ENCODE measurements around the gene FBLL1. TPM values are rescaled to one million over a fixed set of nuclear protein-coding genes. Genes with fewer than 3 reads are reported as not detected.
A peak's percentile ranks its signal among the peaks of the same experiment; 100 is the strongest.

FBLL1 gene
- total and polyA plus RNA-seq, 9 of the 15 experiments (the other 6 are each of a cell fraction or from before 2014, with no cell fraction given): not detected

GRCh38 chr5:168579488-168580226 lies 50.6 kb downstream of the FBLL1 start:
- Histone ChIP-seq H3K4me1 (replicated peaks in 1 of 2; ENCODE audit: control insufficient read depth in 2 of 2, insufficient read depth in 2 of 2, low read length in 2 of 2) (peaks cover 23 to 26% of the 10 kb centered on the region in 2 experiments; a peak in 4 of 5 replicates), H4K20me1 (replicated peaks; ENCODE audit: control insufficient read depth, insufficient read depth, low read length) (peaks cover 2% of the 10 kb centered on the region; the same call in 1 of the 2 replicates), H3K4me3 (peak overlapping the region; percentile 95), H3K27ac (ENCODE audit: extremely low read depth, low read depth, low read length) (peak overlapping the region; percentile 95), H3K36me3 (ENCODE audit: control insufficient read depth, insufficient read depth, low read length) (peaks cover 19% of the 10 kb centered on the region; the same call in 2 of the 3 replicates), H3K4me2 (ENCODE audit: insufficient read depth, low read length) (peak overlapping the region; percentile 88), H3K9ac (ENCODE audit: insufficient read depth in 1 of 2, low read depth in 2 of 2, low read length in 2 of 2) (peak overlapping the region; percentile 89 to 95), H2AFZ (ENCODE audit: low read depth, low read length) (peak overlapping the region; percentile 84), H3K79me2 (ENCODE audit: control insufficient read depth, insufficient read depth, low read length) (peaks cover 48% of the 10 kb centered on the region), H3K9me3 (replicated peaks; ENCODE audit: control insufficient read depth, insufficient read depth, low read depth, low read length) (no peaks in the 10 kb centered on the region), H3K9me1 (ENCODE audit: control insufficient read depth, insufficient read depth, low read length) (no peaks in the 10 kb centered on the region), H3K27me3 (ENCODE audit: control insufficient read depth in 2 of 2, insufficient read depth in 2 of 2, low read length in 2 of 2) (no peaks in the 10 kb centered on the region)
- POLR2A ChIA-PET: interaction anchor here (1.0 to 1.7 kb wide), 2 partner anchors 12 to 43 kb away, joined by 3 to 6 read pairs; no protein-coding TSS in a partner anchor
- intact Hi-C loops (cut with micrococcal nuclease): loop anchor here (5.0 kb wide), 2 partner anchors 92 to 1003 kb away; partner anchors contain the start of genes RARS1 and SPDL1
- WGBS (ENCODE audit: insufficient coverage, low coverage, missing lambda C conversion rate): 2% methylated on average over 30 of the region's 52 CpGs
- CTCF ChIA-PET (ENCODE audit: low intra/inter-chr PET ratio): no interaction called here
- no TSS peak for BruUV-seq (replicated peaks)
- in situ Hi-C loops (cut with MboI): no loop called here
- DNase-seq (ENCODE audit: extremely low read depth in 1 of 4, low spot score in 3 of 4): peak; percentile 93 to 98 (median 95)
- ATAC-seq: peak; percentile 93
- peak; percentile 96 for FAIRE-seq
- TF ChIP-seq NELFE (IDR thresholded peaks at IDR 0.05; ENCODE audit: insufficient read depth, insufficient read length) (no peak), THAP12 (CRISPR knock-in tag; IDR thresholded peaks at IDR 0.05) (peak; percentile 11; the same call in 1 of the 2 replicates), THRA (IDR thresholded peaks at IDR 0.05) (no peak), TGIF2 (CRISPR knock-in tag; IDR thresholded peaks at IDR 0.05) (no peak), ESRRB (CRISPR knock-in tag; IDR thresholded peaks at IDR 0.05; ENCODE audit: borderline replicate concordance) (no peak), PHB (CRISPR knock-in tag; IDR thresholded peaks at IDR 0.05) (no peak), NUFIP1 (IDR thresholded peaks at IDR 0.05; ENCODE audit: partially characterized antibody) (no peak), CBX1 (IDR thresholded peaks at IDR 0.05; ENCODE audit: low read depth) (no peak; the same call in 1 of the 2 replicates), ELF4 (CRISPR knock-in tag; IDR thresholded peaks at IDR 0.05) (no peak), ZNF174 (CRISPR knock-in tag; IDR thresholded peaks at IDR 0.05) (no peak), RUNX1 (IDR thresholded peaks at IDR 0.05; ENCODE audit: low read depth) (no peak), CREB1 (IDR thresholded peaks at IDR 0.05) (no peak; the same call in 1 of the 2 replicates), CREB1 (CRISPR knock-in tag; IDR thresholded peaks at IDR 0.05) (peak; percentile 63; the same call in 1 of the 2 replicates), MCM2 (IDR thresholded peaks at IDR 0.05; ENCODE audit: low read depth) (no peak), CCAR2 (IDR thresholded peaks at IDR 0.05; ENCODE audit: low read depth, low read length) (no peak), ATF3 (IDR thresholded peaks at IDR 0.05) (no peak), ATF3 (CRISPR knock-in tag; conservative IDR thresholded peaks at IDR 0.05) (no peak), BCOR (IDR thresholded peaks at IDR 0.05) (no peak)

All from K562 (cell line).